H1 (cell line): Measurements from ENCODE around the gene KCTD3.

Experiments used
- BRCA1 ChIP-seq: IDR thresholded peaks from 2 replicates; pipeline ENCODE4 v1.6.1; 2012; ENCODE audit warnings: low read depth, low read length, improper control_type of control experiment
- EP300 ChIP-seq, 2 experiments: IDR thresholded peaks; 1 replicate in 1 of 2; 2 replicates in 1 of 2; pipeline ENCODE4 v1.6.1; 2011 to 2012; ENCODE audit warnings: low read depth in 2 of 2, low read length in 2 of 2, mild to moderate bottlenecking in 2 of 2, borderline replicate concordance in 1 of 2, inconsistent platforms in 1 of 2, moderate library complexity in 1 of 2
- EZH2 ChIP-seq: fragments of 200-600 bp; sonication (generic); IDR thresholded peaks from 2 replicates; pipeline ENCODE4 v1.7.1; 2012; ENCODE audit warnings: low read depth, mild to moderate bottlenecking, moderate library complexity, low read length, inconsistent platforms; ENCODE audit not compliant: severe bottlenecking
- RAD21 ChIP-seq, 2 experiments: IDR thresholded peaks in 1 of 2; conservative IDR thresholded peaks in 1 of 2; 2 replicates each; pipeline ENCODE4 v1.6.1; 2011; ENCODE audit warnings: low read depth in 2 of 2, low read length in 2 of 2, improper control_type of control experiment in 1 of 2, inconsistent platforms in 1 of 2, mild to moderate bottlenecking in 1 of 2, moderate library complexity in 1 of 2
- TF ChIP-seq, protein P1 (sequence below), 3 experiments: IDR thresholded peaks; 1 replicate in 2 of 3; 2 replicates in 1 of 3; pipeline versions ENCODE4 v1.5.1 to v1.6.1; 2011; ENCODE audit warnings: low read length in 3 of 3, mild to moderate bottlenecking in 3 of 3, inconsistent platforms in 2 of 3, low read depth in 1 of 3, moderate library complexity in 1 of 3; ENCODE audit not compliant: insufficient read depth in 1 of 3; ENCODE audit errors: control extremely low read depth in 1 of 3

DNA sequence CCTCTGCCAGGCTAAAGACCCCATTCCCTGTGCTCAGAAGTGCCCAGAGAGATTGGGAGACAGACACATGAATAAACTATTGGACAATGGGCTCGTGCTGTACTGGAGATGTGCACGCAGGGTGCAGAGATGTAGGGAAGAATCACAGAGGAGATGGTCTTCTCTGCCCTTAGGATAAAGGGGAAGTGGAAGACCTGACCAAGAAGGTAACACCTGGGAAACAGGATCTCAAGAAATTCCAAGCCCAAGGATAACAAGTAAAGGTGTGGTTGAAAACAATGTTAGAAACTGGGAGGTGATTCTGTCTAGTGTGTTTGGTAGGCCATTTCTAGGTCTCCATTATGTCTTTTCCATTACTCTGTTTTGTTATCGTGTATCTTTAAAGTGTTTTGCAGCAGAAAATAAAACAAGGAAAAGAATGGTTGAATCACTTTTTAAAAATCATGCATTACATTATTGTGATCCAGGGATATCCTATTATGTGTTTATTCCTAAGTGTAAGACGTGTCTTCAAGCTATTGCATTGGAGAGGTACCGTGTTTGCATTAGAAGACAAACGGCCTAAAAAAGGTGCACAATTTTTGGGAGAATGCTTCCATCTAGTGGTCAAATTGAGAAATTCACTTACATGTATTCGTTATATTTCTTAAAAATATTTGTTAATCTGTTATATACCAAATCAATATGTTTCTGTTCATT, 40.8 kb upstream of the KCTD3 start:
- TF ChIP-seq RAD21 (IDR thresholded peaks at IDR 0.05 in 1 of 2, conservative IDR thresholded peaks at IDR 0.05 in 1 of 2; ENCODE audit: low read depth in 2 of 2, low read length in 2 of 2) (peak; percentile 79 to 87), EZH2 (no peak), EP300 (IDR thresholded peaks at IDR 0.05; ENCODE audit: borderline replicate concordance in 1 of 2, low read depth in 2 of 2, low read length in 2 of 2) (no peak), BRCA1 (no peak)
- TF ChIP-seq, protein P1, sequence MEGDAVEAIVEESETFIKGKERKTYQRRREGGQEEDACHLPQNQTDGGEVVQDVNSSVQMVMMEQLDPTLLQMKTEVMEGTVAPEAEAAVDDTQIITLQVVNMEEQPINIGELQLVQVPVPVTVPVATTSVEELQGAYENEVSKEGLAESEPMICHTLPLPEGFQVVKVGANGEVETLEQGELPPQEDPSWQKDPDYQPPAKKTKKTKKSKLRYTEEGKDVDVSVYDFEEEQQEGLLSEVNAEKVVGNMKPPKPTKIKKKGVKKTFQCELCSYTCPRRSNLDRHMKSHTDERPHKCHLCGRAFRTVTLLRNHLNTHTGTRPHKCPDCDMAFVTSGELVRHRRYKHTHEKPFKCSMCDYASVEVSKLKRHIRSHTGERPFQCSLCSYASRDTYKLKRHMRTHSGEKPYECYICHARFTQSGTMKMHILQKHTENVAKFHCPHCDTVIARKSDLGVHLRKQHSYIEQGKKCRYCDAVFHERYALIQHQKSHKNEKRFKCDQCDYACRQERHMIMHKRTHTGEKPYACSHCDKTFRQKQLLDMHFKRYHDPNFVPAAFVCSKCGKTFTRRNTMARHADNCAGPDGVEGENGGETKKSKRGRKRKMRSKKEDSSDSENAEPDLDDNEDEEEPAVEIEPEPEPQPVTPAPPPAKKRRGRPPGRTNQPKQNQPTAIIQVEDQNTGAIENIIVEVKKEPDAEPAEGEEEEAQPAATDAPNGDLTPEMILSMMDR (IDR thresholded peaks at IDR 0.05; ENCODE audit: control extremely low read depth in 1 of 3, insufficient read depth in 1 of 3, low read depth in 1 of 3, low read length in 3 of 3) = peak in 2 of 3 experiments; percentile 36 to 52; a peak in 2 of 4 replicates
